GM10266 (cell line): ENCODE measurements around the gene PAN2.
"Not testable (repeated sequence)": the region's sequence is repeated elsewhere in the genome, so short reads cannot be mapped to it uniquely, and the experiment has no call there.

Experiments
- DNase-seq: peaks from one replicate; pipeline ENCODE4 v3.0.0; 2012; ENCODE audit errors: extremely low spot score
- TF ChIP-seq, protein P1 (sequence below): IDR thresholded peaks from 2 replicates; pipeline ENCODE4 v1.5.1; 2012; ENCODE audit warnings: mild to moderate bottlenecking, low read depth; ENCODE audit not compliant: control insufficient read depth, insufficient read depth; ENCODE audit errors: missing control alignments

PAN2 gene

DNA sequence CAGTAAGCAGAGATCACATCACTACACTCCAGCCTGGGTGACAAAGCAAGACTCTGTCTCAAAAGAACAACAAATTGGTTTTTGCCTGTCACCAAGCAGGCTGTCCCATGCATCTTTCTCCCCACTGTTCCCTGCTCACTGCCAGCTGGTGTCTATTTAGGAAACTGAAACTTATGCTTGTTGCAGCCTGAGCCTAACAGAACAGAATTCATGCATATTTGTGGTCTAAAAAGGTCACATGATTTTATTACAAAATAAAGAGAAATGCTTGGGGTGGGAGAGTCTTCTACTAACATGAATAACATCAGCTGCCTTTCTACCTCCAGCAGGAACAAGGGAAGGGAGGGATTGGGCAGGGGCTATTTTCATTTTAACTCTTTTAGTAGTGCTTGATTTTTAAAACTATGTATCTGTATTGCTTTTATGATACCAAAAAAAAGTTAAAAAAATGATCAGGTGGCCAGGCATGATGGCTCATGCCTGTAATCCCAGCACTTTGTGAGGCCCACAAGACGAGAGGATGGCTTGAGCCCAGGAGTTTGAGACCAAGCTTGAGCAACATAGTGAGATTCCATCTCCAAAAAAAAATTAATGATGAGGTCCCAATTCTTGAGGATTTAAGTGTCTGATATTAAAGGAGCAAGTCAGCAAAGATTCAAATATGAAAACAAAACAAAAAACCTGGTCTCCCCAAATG, 25.2 kb upstream of the PAN2 start:
- no peak for DNase-seq
- TF ChIP-seq, protein P1, sequence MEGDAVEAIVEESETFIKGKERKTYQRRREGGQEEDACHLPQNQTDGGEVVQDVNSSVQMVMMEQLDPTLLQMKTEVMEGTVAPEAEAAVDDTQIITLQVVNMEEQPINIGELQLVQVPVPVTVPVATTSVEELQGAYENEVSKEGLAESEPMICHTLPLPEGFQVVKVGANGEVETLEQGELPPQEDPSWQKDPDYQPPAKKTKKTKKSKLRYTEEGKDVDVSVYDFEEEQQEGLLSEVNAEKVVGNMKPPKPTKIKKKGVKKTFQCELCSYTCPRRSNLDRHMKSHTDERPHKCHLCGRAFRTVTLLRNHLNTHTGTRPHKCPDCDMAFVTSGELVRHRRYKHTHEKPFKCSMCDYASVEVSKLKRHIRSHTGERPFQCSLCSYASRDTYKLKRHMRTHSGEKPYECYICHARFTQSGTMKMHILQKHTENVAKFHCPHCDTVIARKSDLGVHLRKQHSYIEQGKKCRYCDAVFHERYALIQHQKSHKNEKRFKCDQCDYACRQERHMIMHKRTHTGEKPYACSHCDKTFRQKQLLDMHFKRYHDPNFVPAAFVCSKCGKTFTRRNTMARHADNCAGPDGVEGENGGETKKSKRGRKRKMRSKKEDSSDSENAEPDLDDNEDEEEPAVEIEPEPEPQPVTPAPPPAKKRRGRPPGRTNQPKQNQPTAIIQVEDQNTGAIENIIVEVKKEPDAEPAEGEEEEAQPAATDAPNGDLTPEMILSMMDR: no peak

GRCh38 chr12:56351325-56351724, 17.5 kb upstream of the PAN2 start:
- TF ChIP-seq, protein P1: no peak
- DNase-seq: no peak

- no peak for DNase-seq
- TF ChIP-seq, protein P1: no peak
Observed at GRCh38 chr12:56350662-56351061, 16.9 kb upstream of the PAN2 start.

GRCh38 chr12:56348776-56349175, 15.0 kb upstream of the PAN2 start:
- no peak for DNase-seq
- TF ChIP-seq, protein P1: no peak

DNA sequence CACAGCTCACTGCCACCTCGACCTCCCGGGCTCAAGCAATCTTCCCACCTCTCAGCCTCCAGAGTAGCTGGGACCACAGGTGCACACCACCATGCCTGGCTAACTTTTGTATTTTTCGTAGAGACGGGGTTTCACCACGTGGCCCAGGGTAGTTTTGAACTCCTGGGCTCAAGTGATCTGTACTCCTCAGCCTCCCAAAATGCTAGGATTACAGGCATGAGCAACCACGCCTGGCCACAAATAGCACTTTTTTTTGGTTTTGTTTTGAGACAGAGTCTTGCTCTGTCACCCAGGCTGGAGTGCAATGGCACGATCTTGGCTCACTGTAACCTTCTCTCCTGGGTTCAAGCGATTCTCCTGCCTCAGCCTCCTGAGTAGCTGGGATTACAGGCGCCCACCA, 13.5 kb upstream of the PAN2 start:
- DNase-seq: not testable (repeated sequence)

GRCh38 chr12:56346675-56347074, 12.9 kb upstream of the PAN2 start:
- no peak for DNase-seq

GRCh38 chr12:56342290-56342689, 8.5 kb upstream of the PAN2 start:
- not testable (repeated sequence) for DNase-seq

More at GRCh38 chr12:56346675-56347074, 12.9 kb upstream of the PAN2 start:
- TF ChIP-seq, protein P1: peak; percentile 11

GRCh38 chr12:56341616-56342015, 7.8 kb upstream of the PAN2 start:
- TF ChIP-seq, protein P1: no peak
- DNase-seq: no peak
